Limb (tissue), 2 donors: ENCODE measurements around the gene TUBGCP2.
"Not testable (repeated sequence)": the region's sequence is repeated elsewhere in the genome, so short reads cannot be mapped to it uniquely, and the experiment has no call there.

Source experiments
- DNase-seq, 2 donors: peaks; one replicate each; pipeline ENCODE4 v3.0.0-alpha.2; 2016; ENCODE audit errors: extremely low spot score in 2 of 2

TUBGCP2 gene

GRCh38 chr10:133247681-133248333 is 60.9 kb downstream of the TUBGCP2 start:
- DNase-seq, result no peak

GRCh38 chr10:133246236-133246626 is 62.4 kb downstream of the TUBGCP2 start:
- no peak for DNase-seq

- no peak for DNase-seq
These were observed 63.0 kb downstream of the TUBGCP2 start for GRCh38 chr10:133245439-133246235.

GRCh38 chr10:133243593-133243992 is 65.1 kb downstream of the TUBGCP2 start:
- DNase-seq, result no peak

- no peak for DNase-seq
These were observed 65.9 kb downstream of the TUBGCP2 start for GRCh38 chr10:133242611-133243356.

GRCh38 chr10:133241501-133242205 is 67.0 kb downstream of the TUBGCP2 start:
- no peak for DNase-seq

- DNase-seq, result no peak
These were observed 68.7 kb downstream of the TUBGCP2 start for GRCh38 chr10:133239990-133240389.

GRCh38 chr10:133238466-133238804 is 70.2 kb downstream of the TUBGCP2 start:
- DNase-seq, result no peak

- DNase-seq, result no peak
These were observed 70.8 kb downstream of the TUBGCP2 start, which contains the start of gene VENTX for GRCh38 chr10:133237588-133238465. VENTX (plus strand) TSS chr10:133237855; CDS start chr10:133237915, 60 bp downstream.

- DNase-seq, result no peak
These were observed 71.5 kb downstream of the TUBGCP2 start for GRCh38 chr10:133237241-133237587.

GRCh38 chr10:133236401-133237240 is 72.1 kb downstream of the TUBGCP2 start:
- DNase-seq, result no peak

GRCh38 chr10:133235932-133236331 is 72.7 kb downstream of the TUBGCP2 start:
- DNase-seq, result no peak

GRCh38 chr10:133235265-133235855 is 73.3 kb downstream of the TUBGCP2 start:
- DNase-seq, result no peak

- not testable (repeated sequence) for DNase-seq
These were observed 73.9 kb downstream of the TUBGCP2 start for GRCh38 chr10:133234796-133235195.

- DNase-seq, result no peak
These were observed 76.6 kb downstream of the TUBGCP2 start for GRCh38 chr10:133231946-133232574.

- no peak for DNase-seq
These were observed 77.3 kb downstream of the TUBGCP2 start for GRCh38 chr10:133231244-133231945.

- peak in 1 of 2 donors; percentile 67 for DNase-seq
These were observed 78.1 kb downstream of the TUBGCP2 start for GRCh38 chr10:133230387-133231195.

GRCh38 chr10:133230044-133230361 is 78.7 kb downstream of the TUBGCP2 start, which contains the start of gene UTF1:
UTF1 (plus strand) TSS chr10:133230217; CDS start chr10:133230289, 72 bp downstream.
- no peak for DNase-seq
